GM12864 (cell line): ENCODE data around the gene GALNT10.

Experiments used
- DNase-seq: peaks from one replicate; pipeline ENCODE4 v3.0.0-alpha.2; 2011; ENCODE audit warnings: low read depth
- H3K4me3 ChIP-seq: 2 replicates; pipeline ENCODE4 v1.5.1; 2011; ENCODE audit warnings: mild to moderate bottlenecking, low read depth, low read length, control low read depth
- CTCF ChIP-seq: IDR thresholded peaks from 2 replicates; pipeline ENCODE4 v1.5.1; 2011; ENCODE audit warnings: low read depth, mild to moderate bottlenecking, moderate library complexity, low read length, control low read depth, inconsistent platforms; ENCODE audit errors: missing control alignments

Gene GALNT10

GRCh38 chr5:154220625-154221024, 30.1 kb downstream of the GALNT10 start:
- no peak for DNase-seq
- no peak overlapping the region for H3K4me3 ChIP-seq
- TF ChIP-seq CTCF: no peak

GRCh38 chr5:154221371-154221896, 30.9 kb downstream of the GALNT10 start:
- no peak overlapping the region for H3K4me3 ChIP-seq
- DNase-seq: no peak
- no peak for TF ChIP-seq CTCF

- no peak for DNase-seq
- H3K4me3 ChIP-seq: no peak overlapping the region
- no peak for TF ChIP-seq CTCF
Observed at GRCh38 chr5:154222414-154222813, 31.9 kb downstream of the GALNT10 start.

- no peak for DNase-seq
- H3K4me3 ChIP-seq: no peak overlapping the region
- no peak for TF ChIP-seq CTCF
Observed at GRCh38 chr5:154223320-154223719, 32.8 kb downstream of the GALNT10 start.

GRCh38 chr5:154227090-154227489, 36.6 kb downstream of the GALNT10 start:
- no peak for DNase-seq
- H3K4me3 ChIP-seq: no peak overlapping the region
- no peak for TF ChIP-seq CTCF

GRCh38 chr5:154228696-154229095, 38.2 kb downstream of the GALNT10 start:
- TF ChIP-seq CTCF: no peak
- DNase-seq: peak; percentile 65
- H3K4me3 ChIP-seq: peak overlapping the region; percentile 18; the same call in 1 of the 2 replicates

- no peak overlapping the region for H3K4me3 ChIP-seq
- no peak for TF ChIP-seq CTCF
- no peak for DNase-seq
Observed at GRCh38 chr5:154230526-154230925, 40.0 kb downstream of the GALNT10 start.
